HEK293 (cell line): ENCODE data around the gene PRR15.

Experiments
- CTCF ChIA-PET: fragments of 350-600 bp; formaldehyde crosslinking; extraction: SDS; loops from one replicate; lab custom pipeline; 2021; ENCODE audit warnings: antibody characterized with exemption; lab: Yijun Ruan, JAX
- POLR2A ChIA-PET: fragments of 300-600 bp; formaldehyde crosslinking; extraction: SDS; loops from one replicate; lab custom pipeline; 2020; ENCODE audit warnings: antibody characterized with exemption, inconsistent platforms; lab: Yijun Ruan, JAX
- H3K27ac ChIP-seq: fragments of 200-500 bp; sonication (Bioruptor generic); 2 replicates; pipeline ENCODE4 v1.5.1; 2014; ENCODE audit warnings: low read depth, low read length, control low read depth, inconsistent platforms; ENCODE audit errors: extremely low read depth
- H3K36me3 ChIP-seq, 2 experiments: fragments of 200-500 bp in 1 of 2; sonication (Bioruptor generic) in 1 of 2; 1 replicate in 1 of 2; 2 replicates in 1 of 2; pipeline ENCODE4 v1.5.1; 2014 to 2017; ENCODE audit warnings: inconsistent platforms in 2 of 2, low read length in 2 of 2; ENCODE audit not compliant: control insufficient read depth in 2 of 2, insufficient read depth in 1 of 2
- H3K4me1 ChIP-seq: fragments of 200-500 bp; sonication (Bioruptor generic); 2 replicates; pipeline ENCODE4 v1.5.1; 2014; ENCODE audit warnings: mild to moderate bottlenecking, low read length, inconsistent platforms; ENCODE audit not compliant: control insufficient read depth, insufficient read depth
- H3K4me3 ChIP-seq: 2 replicates; pipeline ENCODE4 v1.5.1; 2011; ENCODE audit warnings: low read depth, mild to moderate bottlenecking, control low read depth, low read length, moderate library complexity
- H3K9me3 ChIP-seq: fragments of 200-500 bp; sonication (Bioruptor generic); 2 replicates; pipeline ENCODE4 v1.5.1; 2014; ENCODE audit warnings: low read depth, low read length, inconsistent platforms; ENCODE audit not compliant: control insufficient read depth, insufficient read depth
- ATF2 ChIP-seq: fragments of 450-650 bp; formaldehyde crosslinking; IDR thresholded peaks from 2 replicates; pipeline ENCODE4 v1.5.1; 2016; ENCODE audit warnings: missing biosample characterization, missing genetic modification characterization, low read depth
- GLIS1 ChIP-seq: fragments of 450-650 bp; formaldehyde crosslinking; IDR thresholded peaks from 2 replicates; pipeline ENCODE4 v1.5.1; 2016; ENCODE audit warnings: missing biosample characterization, missing genetic modification characterization
- TSHZ1 ChIP-seq: fragments of 450-650 bp; formaldehyde crosslinking; IDR thresholded peaks from 2 replicates; pipeline ENCODE4 v1.5.1; 2016; ENCODE audit warnings: missing biosample characterization, missing genetic modification characterization, borderline replicate concordance
- ZBTB8A ChIP-seq: fragments of 450-650 bp; formaldehyde crosslinking; IDR thresholded peaks from 2 replicates; pipeline ENCODE4 v1.5.1; 2016; ENCODE audit warnings: missing biosample characterization, missing genetic modification characterization
- ZFP41 ChIP-seq: fragments of 450-650 bp; formaldehyde crosslinking; IDR thresholded peaks from 2 replicates; pipeline ENCODE4 v1.5.1; 2016; ENCODE audit warnings: missing biosample characterization, missing genetic modification characterization, borderline replicate concordance
- ZFP69B ChIP-seq: fragments of 450-650 bp; formaldehyde crosslinking; IDR thresholded peaks from 2 replicates; pipeline ENCODE4 v1.5.1; 2016; ENCODE audit warnings: missing biosample characterization, missing genetic modification characterization
- ZIC2 ChIP-seq: fragments of 450-650 bp; formaldehyde crosslinking; IDR thresholded peaks from 2 replicates; pipeline ENCODE4 v1.5.1; 2016; ENCODE audit warnings: missing biosample characterization, missing genetic modification characterization
- ZNF16 ChIP-seq: fragments of 450-650 bp; formaldehyde crosslinking; IDR thresholded peaks from 2 replicates; pipeline ENCODE4 v1.5.1; 2016; ENCODE audit warnings: low read depth, missing biosample characterization, missing genetic modification characterization
- ZNF221 ChIP-seq: fragments of 450-650 bp; formaldehyde crosslinking; IDR thresholded peaks from 2 replicates; pipeline ENCODE4 v1.5.1; 2017; ENCODE audit warnings: missing biosample characterization, missing genetic modification characterization, borderline replicate concordance
- ZNF23 ChIP-seq: fragments of 450-650 bp; formaldehyde crosslinking; IDR thresholded peaks from 2 replicates; pipeline ENCODE4 v1.5.1; 2016; ENCODE audit warnings: missing biosample characterization, missing genetic modification characterization, borderline replicate concordance
- ZNF274 ChIP-seq, 2 experiments: fragments of 200-500 bp in 1 of 2; fragments of 450-650 bp in 1 of 2; sonication (Bioruptor generic) in 1 of 2; formaldehyde crosslinking in 1 of 2; IDR thresholded peaks; 2 replicates each; pipeline versions ENCODE4 v1.5.1 to v1.6.1; 2014 to 2016; ENCODE audit warnings: borderline replicate concordance in 1 of 2, inconsistent platforms in 1 of 2, low read length in 1 of 2, missing biosample characterization in 1 of 2, missing genetic modification characterization in 1 of 2
- ZNF292 ChIP-seq: fragments of 450-650 bp; formaldehyde crosslinking; IDR thresholded peaks from 2 replicates; pipeline ENCODE4 v1.5.1; 2016; ENCODE audit warnings: low read depth, missing biosample characterization, missing genetic modification characterization, borderline replicate concordance
- ZNF324 ChIP-seq: fragments of 450-650 bp; formaldehyde crosslinking; IDR thresholded peaks from 2 replicates; pipeline ENCODE4 v1.5.1; 2016; ENCODE audit warnings: missing biosample characterization, missing genetic modification characterization
- ZNF585B ChIP-seq: fragments of 450-650 bp; formaldehyde crosslinking; IDR thresholded peaks from 2 replicates; pipeline ENCODE4 v1.5.1; 2016; ENCODE audit warnings: missing biosample characterization, missing genetic modification characterization
- ZNF692 ChIP-seq: fragments of 450-650 bp; formaldehyde crosslinking; IDR thresholded peaks from 2 replicates; pipeline ENCODE4 v1.5.1; 2016; ENCODE audit warnings: missing biosample characterization, missing genetic modification characterization
- ZSCAN30 ChIP-seq: fragments of 450-650 bp; IDR thresholded peaks from 2 replicates; pipeline ENCODE4 v1.5.1; 2018; ENCODE audit warnings: missing biosample characterization, mild to moderate bottlenecking, missing genetic modification characterization, moderate library complexity

The PRR15 gene

GRCh38 chr7:29607259-29607658 is 43.6 kb downstream of the PRR15 start:
- POLR2A ChIA-PET, result no interaction called here
- Histone ChIP-seq H3K9me3 (no peaks in the 10 kb centered on the region), H3K27ac (no peak overlapping the region), H3K4me3 (no peak overlapping the region), H3K36me3 (no peaks in the 10 kb centered on the region), H3K4me1 (no peaks in the 10 kb centered on the region)
- CTCF ChIA-PET, result interaction anchor here (1.6 kb wide), 1 partner anchor 18 kb away, joined by 6 read pairs; no protein-coding TSS in a partner anchor
- no peak for TF ChIP-seq ZNF692
- TF ChIP-seq ATF2 (tag by site-specific recombination), result no peak
- no peak for TF ChIP-seq ZFP41 (tag by site-specific recombination)
- TF ChIP-seq ZNF16 (tag by site-specific recombination), result no peak
- TF ChIP-seq ZFP69B (tag by site-specific recombination), result no peak
- TF ChIP-seq ZSCAN30 (tag by site-specific recombination), result no peak
- no peak for TF ChIP-seq ZIC2 (tag by site-specific recombination)

- POLR2A ChIA-PET, result no interaction called here
- TF ChIP-seq ZNF221, result no peak
- no peak for TF ChIP-seq ZNF23
- TF ChIP-seq GLIS1, result no peak
- no peak for TF ChIP-seq ZNF292 (tag by site-specific recombination)
- TF ChIP-seq ZNF324, result no peak
- TF ChIP-seq ZNF585B (tag by site-specific recombination), result no peak
- no peak for TF ChIP-seq ZBTB8A (tag by site-specific recombination)
- TF ChIP-seq TSHZ1 (tag by site-specific recombination), result no peak
- no peak for TF ChIP-seq ZNF274 (IDR thresholded peaks at IDR 0.05; ENCODE audit: low read length)
- TF ChIP-seq ZNF274 (tag by site-specific recombination; IDR thresholded peaks at IDR 0.05; ENCODE audit: borderline replicate concordance), result no peak
- TF ChIP-seq, all 188 proteins: peak for 0
- H3K4me3 ChIP-seq, result no peak overlapping the region
- no peaks in the 10 kb centered on the region for H3K4me1 ChIP-seq
- CTCF ChIA-PET, result interaction anchor here (0.5 to 1.0 kb wide), 4 partner anchors 11 to 241 kb away, joined by 3 to 4 read pairs (median 4); no protein-coding TSS in a partner anchor
- H3K27ac ChIP-seq, result no peak overlapping the region
- no peaks in the 10 kb centered on the region for H3K9me3 ChIP-seq
- H3K36me3 ChIP-seq, result no peaks in the 10 kb centered on the region
Observed at GRCh38 chr7:29607889-29608288, 44.3 kb downstream of the PRR15 start.
